Measurements from ENCODE around the gene REEP6. TPM values are rescaled to one million over a fixed set of nuclear protein-coding genes. Genes with fewer than 3 reads are reported as not detected.

Gene REEP6
- total RNA-seq, 1 donor from 2014 or later, result 16.6 TPM

GRCh38 chr19:1507192-1507660 is 16.2 kb downstream of the REEP6 start:
- Mint-ChIP-seq H3K27me3 (peaks cover 40% of the 10 kb centered on the region), H3K4me1 (ENCODE audit: low read depth) (peaks cover 3% of the 10 kb centered on the region), H3K9me3 (ENCODE audit: low read depth) (no peaks in the 10 kb centered on the region), H3K27ac (no peak overlapping the region), H3K4me3 (ENCODE audit: low read depth) (no peak overlapping the region), H3K36me3 (ENCODE audit: insufficient read depth) (peaks cover 2% of the 10 kb centered on the region)
- DNase-seq (ENCODE audit: low spot score, unreplicated experiment), result no peak
- no peak for TF ChIP-seq CTCF (IDR thresholded peaks at IDR 0.05; ENCODE audit: unreplicated experiment)

- H3K27me3 Mint-ChIP-seq, result peaks cover 38% of the 10 kb centered on the region
- H3K9me3 Mint-ChIP-seq (ENCODE audit: low read depth), result no peaks in the 10 kb centered on the region
- peak overlapping the region; percentile 81 for H3K4me3 Mint-ChIP-seq (ENCODE audit: low read depth)
- H3K36me3 Mint-ChIP-seq (ENCODE audit: insufficient read depth), result peaks cover 2% of the 10 kb centered on the region
- DNase-seq (ENCODE audit: low spot score, unreplicated experiment), result peak; percentile 82
- H3K4me1 Mint-ChIP-seq (ENCODE audit: low read depth), result peaks cover 3% of the 10 kb centered on the region
- TF ChIP-seq CTCF (IDR thresholded peaks at IDR 0.05; ENCODE audit: unreplicated experiment), result no peak
- peak overlapping the region; percentile 93 for H3K27ac Mint-ChIP-seq
These were observed 17.0 kb downstream of the REEP6 start for GRCh38 chr19:1507763-1508506.

- TF ChIP-seq CTCF (IDR thresholded peaks at IDR 0.05; ENCODE audit: unreplicated experiment), result no peak
- H3K36me3 Mint-ChIP-seq (ENCODE audit: insufficient read depth), result peaks cover 2% of the 10 kb centered on the region
- no peak for DNase-seq (ENCODE audit: low spot score, unreplicated experiment)
- H3K4me1 Mint-ChIP-seq (ENCODE audit: low read depth), result peaks cover 3% of the 10 kb centered on the region
- H3K9me3 Mint-ChIP-seq (ENCODE audit: low read depth), result no peaks in the 10 kb centered on the region
- no peak overlapping the region for H3K4me3 Mint-ChIP-seq (ENCODE audit: low read depth)
- no peak overlapping the region for H3K27ac Mint-ChIP-seq
- peaks cover 35% of the 10 kb centered on the region for H3K27me3 Mint-ChIP-seq
These were observed 17.5 kb downstream of the REEP6 start for GRCh38 chr19:1508507-1508856.

- Mint-ChIP-seq H3K4me1 (ENCODE audit: low read depth) (peaks cover 3% of the 10 kb centered on the region), H3K4me3 (ENCODE audit: low read depth) (no peak overlapping the region), H3K9me3 (ENCODE audit: low read depth) (no peaks in the 10 kb centered on the region), H3K36me3 (ENCODE audit: insufficient read depth) (peaks cover 2% of the 10 kb centered on the region), H3K27me3 (peaks cover 34% of the 10 kb centered on the region), H3K27ac (no peak overlapping the region)
- no peak for TF ChIP-seq CTCF (IDR thresholded peaks at IDR 0.05; ENCODE audit: unreplicated experiment)
- no peak for DNase-seq (ENCODE audit: low spot score, unreplicated experiment)
These were observed 18.8 kb downstream of the REEP6 start for GRCh38 chr19:1509602-1510441.

- no peak for TF ChIP-seq CTCF (IDR thresholded peaks at IDR 0.05; ENCODE audit: unreplicated experiment)
- no peak for DNase-seq (ENCODE audit: low spot score, unreplicated experiment)
- no peak overlapping the region for H3K27ac Mint-ChIP-seq
- peaks cover 3% of the 10 kb centered on the region for H3K4me1 Mint-ChIP-seq (ENCODE audit: low read depth)
- no peak overlapping the region for H3K4me3 Mint-ChIP-seq (ENCODE audit: low read depth)
- H3K36me3 Mint-ChIP-seq (ENCODE audit: insufficient read depth), result peaks cover 2% of the 10 kb centered on the region
- peaks cover 31% of the 10 kb centered on the region for H3K27me3 Mint-ChIP-seq
- no peaks in the 10 kb centered on the region for H3K9me3 Mint-ChIP-seq (ENCODE audit: low read depth)
These were observed 19.4 kb downstream of the REEP6 start for GRCh38 chr19:1510442-1510806.
